Thyroid gland (tissue), 4 donors: ENCODE results near the gene SGPP1.

Experiments
- POLR2A ChIP-seq, 2 donors: fragments of 450-650 bp; IDR thresholded peaks; one replicate each; pipeline ENCODE4 v1.6.1; 2017; ENCODE audit warnings: antibody characterized with exemption in 2 of 2, mild to moderate bottlenecking in 2 of 2, moderate library complexity in 1 of 2
- TF ChIP-seq, protein P1 (sequence below), 6 experiments: fragments of 200-600 bp in 3 of 6; fragments of 450-650 bp in 3 of 6; sonication (generic) in 3 of 6; IDR thresholded peaks; one replicate each; pipeline ENCODE4 v1.5.1; 2016 to 2019; ENCODE audit warnings: antibody characterized with exemption in 6 of 6, mild to moderate bottlenecking in 2 of 6, inconsistent platforms in 1 of 6, moderate library complexity in 1 of 6

DNA sequence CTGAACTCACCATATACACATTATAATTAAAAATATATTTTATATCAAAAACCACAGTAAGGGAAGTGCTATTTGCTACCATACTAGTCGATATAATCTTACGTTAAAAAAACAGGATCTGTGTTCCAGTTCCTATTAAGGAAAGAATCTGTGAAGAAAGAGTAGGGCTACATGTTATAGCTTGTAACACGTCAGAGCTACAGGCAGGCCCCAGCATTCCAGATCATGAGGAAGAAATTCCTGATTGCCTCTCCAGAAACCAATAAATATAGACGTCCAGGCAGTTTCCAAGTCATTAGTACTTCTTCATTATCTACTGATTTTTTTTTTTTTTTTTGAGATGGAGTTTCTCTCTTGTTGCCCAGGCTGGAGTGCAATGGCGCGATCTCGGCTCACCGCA is 20.6 kb downstream of the SGPP1 start:
- TF ChIP-seq POLR2A (IDR thresholded peaks at IDR 0.05) = no peak
- TF ChIP-seq, protein P1, sequence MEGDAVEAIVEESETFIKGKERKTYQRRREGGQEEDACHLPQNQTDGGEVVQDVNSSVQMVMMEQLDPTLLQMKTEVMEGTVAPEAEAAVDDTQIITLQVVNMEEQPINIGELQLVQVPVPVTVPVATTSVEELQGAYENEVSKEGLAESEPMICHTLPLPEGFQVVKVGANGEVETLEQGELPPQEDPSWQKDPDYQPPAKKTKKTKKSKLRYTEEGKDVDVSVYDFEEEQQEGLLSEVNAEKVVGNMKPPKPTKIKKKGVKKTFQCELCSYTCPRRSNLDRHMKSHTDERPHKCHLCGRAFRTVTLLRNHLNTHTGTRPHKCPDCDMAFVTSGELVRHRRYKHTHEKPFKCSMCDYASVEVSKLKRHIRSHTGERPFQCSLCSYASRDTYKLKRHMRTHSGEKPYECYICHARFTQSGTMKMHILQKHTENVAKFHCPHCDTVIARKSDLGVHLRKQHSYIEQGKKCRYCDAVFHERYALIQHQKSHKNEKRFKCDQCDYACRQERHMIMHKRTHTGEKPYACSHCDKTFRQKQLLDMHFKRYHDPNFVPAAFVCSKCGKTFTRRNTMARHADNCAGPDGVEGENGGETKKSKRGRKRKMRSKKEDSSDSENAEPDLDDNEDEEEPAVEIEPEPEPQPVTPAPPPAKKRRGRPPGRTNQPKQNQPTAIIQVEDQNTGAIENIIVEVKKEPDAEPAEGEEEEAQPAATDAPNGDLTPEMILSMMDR (IDR thresholded peaks at IDR 0.05) = no peak
